ENCODE results near the gene UNC13B. TPM values are rescaled to one million over a fixed set of nuclear protein-coding genes. Genes with fewer than 3 reads are reported as not detected.

UNC13B gene
- total and polyA plus RNA-seq, 2 donors (not counting 3 experiments of a cell fraction or from before 2014, with no cell fraction given) = 30.1 to 46.2 TPM

- Histone ChIP-seq H3K36me3 (ENCODE audit: control insufficient read depth in 2 of 2, extremely low read depth in 1 of 2, insufficient read depth in 2 of 2, low read length in 2 of 2) (no peaks in the 10 kb centered on the region), H3K9ac (replicated peaks; ENCODE audit: extremely low read depth, insufficient read depth, low read length) (peak overlapping the region; percentile 62), H3K27ac (ENCODE audit: insufficient read depth, low read depth, low read length) (peak overlapping the region; percentile 93), H3K9me1 (replicated peaks; ENCODE audit: control insufficient read depth, extremely low read depth, insufficient read depth, low read length) (no peaks in the 10 kb centered on the region), H3K4me3 (replicated peaks in 1 of 3; ENCODE audit: insufficient read depth in 1 of 3, low read depth in 1 of 3, low read length in 3 of 3) (peak overlapping the region in 1 of 3 experiments; percentile 44), H4K20me1 (replicated peaks; ENCODE audit: control insufficient read depth, extremely low read depth, insufficient read depth, low read length) (no peaks in the 10 kb centered on the region), H3K4me2 (ENCODE audit: insufficient read depth, low read length) (peak overlapping the region; percentile 66), H3K9me3 (replicated peaks; ENCODE audit: control insufficient read depth, insufficient read depth, low read length) (no peaks in the 10 kb centered on the region), H3K79me2 (ENCODE audit: control insufficient read depth, insufficient read depth, low read length) (no peaks in the 10 kb centered on the region), H3K4me1 (ENCODE audit: control insufficient read depth, extremely low read depth, insufficient read depth, low read length) (peaks cover 39% of the 10 kb centered on the region), H2AFZ (ENCODE audit: low read depth, low read length) (no peak overlapping the region), H3K27me3 (ENCODE audit: control insufficient read depth in 2 of 2, insufficient read depth in 2 of 2, low read length in 2 of 2) (no peaks in the 10 kb centered on the region)
- no TSS peak for BruUV-seq (replicated peaks)
- TF ChIP-seq FOS (IDR thresholded peaks at IDR 0.05; ENCODE audit: borderline replicate concordance, insufficient read depth, low read length) = peak; percentile 85
- no peak for TF ChIP-seq MAX (IDR thresholded peaks at IDR 0.05; ENCODE audit: insufficient read depth, insufficient read length)
- TF ChIP-seq POLR2AphosphoS5 (IDR thresholded peaks at IDR 0.05; ENCODE audit: insufficient read depth, low read depth, low read length) = peak; percentile 94
- TF ChIP-seq JUN (IDR thresholded peaks at IDR 0.05; ENCODE audit: borderline replicate concordance, insufficient read depth, insufficient read length, low read depth) = peak; percentile 79
- no peak for TF ChIP-seq CTCF (IDR thresholded peaks at IDR 0.05; ENCODE audit: extremely low read depth in 1 of 2, insufficient read depth in 1 of 2, low read depth in 1 of 2, low read length in 2 of 2)
- no peak for TF ChIP-seq EZH2 (IDR thresholded peaks at IDR 0.05; ENCODE audit: borderline replicate concordance, low read depth, low read length, severe bottlenecking)
- peak; percentile 91 for TF ChIP-seq GATA2 (IDR thresholded peaks at IDR 0.05; ENCODE audit: insufficient read depth, insufficient read length, low read depth, low read length)
- peak; percentile 79 for TF ChIP-seq MYC (IDR thresholded peaks at IDR 0.05; ENCODE audit: low read depth, low read length)
- peak; percentile 74 for TF ChIP-seq POLR2A (IDR thresholded peaks at IDR 0.05; ENCODE audit: low read depth, low read length)
- intact Hi-C loops (cut with micrococcal nuclease) = loop anchor here (1.0 to 10.0 kb wide), 3 partner anchors 57 to 219 kb away; partner anchors contain the start of gene UNC13B
- dilution Hi-C loops (cut with MboI; ENCODE audit: extremely low pct_ligation_motif_present, low sequenced_read_pairs) = no loop called here
- ChIA-PET CTCF (interaction anchor here (0.8 to 1.9 kb wide), 12 partner anchors 10 to 221 kb away, joined by 3 to 13 read pairs (median 4); partner anchors contain the start of genes ATOSB and UNC13B), POLR2A (interaction anchor here (0.9 to 1.2 kb wide), 2 partner anchors 32 to 221 kb away, joined by 4 to 6 read pairs; no protein-coding TSS in a partner anchor)
- FAIRE-seq (peak; percentile 90), DNase-seq (ENCODE audit: low read depth, low spot score) (peak; percentile 96)
These were observed 173.4 kb downstream of the UNC13B start for GRCh38 chr9:35335164-35335563.

Data from endothelial cell of umbilical vein (primary cell).